A204.1 (cell line): ENCODE measurements around the gene GRM5.

ENCODE experiments used
- FAIRE-seq: peaks from 2 replicates; lab custom pipeline; 2012; peaks lifted over from hg19 to GRCh38; lab: Jason Lieb, UNC

The GRM5 gene

DNA sequence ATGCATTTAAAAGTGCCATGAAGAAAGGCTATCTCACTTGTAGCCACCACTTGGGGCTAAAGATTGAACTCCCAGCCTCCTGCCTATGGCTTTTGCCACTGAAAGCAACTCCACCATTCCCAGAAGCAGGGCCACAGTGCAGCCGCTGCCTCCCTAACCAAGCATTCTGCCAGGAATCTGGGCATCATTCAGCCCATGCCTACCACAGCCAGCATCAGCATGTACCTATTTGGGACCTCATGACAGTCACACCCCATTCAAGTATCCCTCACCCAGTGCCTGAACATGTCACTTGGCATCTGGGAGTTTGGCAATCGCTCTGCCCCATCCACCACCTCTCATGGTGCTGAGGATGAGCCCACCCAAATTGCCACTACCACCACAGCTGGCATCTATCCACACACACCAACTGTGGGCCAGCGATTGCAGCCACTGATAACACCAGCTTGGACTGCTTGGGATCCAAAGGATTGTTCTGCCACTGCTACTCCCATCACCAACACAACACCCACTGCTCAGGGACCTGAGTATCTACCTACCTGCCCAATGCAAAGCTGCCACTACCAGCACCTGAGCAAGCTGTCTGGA lies 234.4 kb downstream of the GRM5 start:
- no peak for FAIRE-seq

DNA sequence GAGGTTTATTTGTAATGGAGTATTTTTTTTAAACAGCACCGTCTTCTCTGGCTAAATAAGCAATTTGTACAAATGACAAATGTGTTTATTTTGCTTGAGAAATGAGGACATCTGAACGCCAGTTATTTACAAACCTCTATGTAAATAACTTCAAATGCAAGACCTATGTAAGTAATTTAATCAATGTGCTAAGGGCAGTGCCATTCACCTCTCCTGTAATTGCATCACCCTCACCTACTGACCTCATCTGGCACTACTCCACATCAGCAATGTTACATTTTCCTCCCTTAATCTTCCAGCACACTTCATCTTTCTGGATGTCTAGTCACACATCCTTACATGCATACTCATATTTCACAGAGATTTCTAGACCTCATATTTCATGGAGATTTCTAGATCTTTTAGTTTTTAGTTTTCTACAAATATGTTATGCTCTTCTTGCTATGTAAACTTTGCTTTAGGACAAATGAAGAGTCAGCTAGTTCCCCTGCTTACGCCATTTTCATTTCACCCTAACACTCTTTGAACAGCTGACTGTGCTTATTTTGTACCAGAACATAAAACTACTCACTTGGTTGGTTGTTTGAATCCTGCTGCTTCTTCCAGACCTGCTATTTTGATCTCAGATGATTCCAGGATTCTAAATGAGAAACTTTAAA lies 238.6 kb downstream of the GRM5 start:
- no peak for FAIRE-seq

DNA sequence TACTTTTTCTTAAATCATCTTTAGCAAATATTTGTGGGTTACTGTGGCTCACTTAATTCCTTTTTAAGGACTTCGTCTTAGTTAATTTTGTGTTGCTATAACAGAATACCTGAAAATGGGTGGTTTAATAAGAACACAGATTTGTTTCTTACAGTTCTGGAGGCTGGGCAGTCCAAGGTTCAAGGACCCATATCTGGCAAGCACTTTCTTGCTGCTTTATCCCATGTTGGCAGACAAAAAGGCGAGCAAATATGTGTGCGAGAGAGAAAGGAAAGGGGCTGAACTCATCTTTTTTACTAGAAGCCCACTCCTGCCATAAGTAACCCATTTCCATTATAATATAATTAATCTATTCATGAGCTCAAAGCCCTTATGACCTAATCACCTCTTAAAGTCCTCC lies 246.2 kb downstream of the GRM5 start:
- no peak for FAIRE-seq

DNA sequence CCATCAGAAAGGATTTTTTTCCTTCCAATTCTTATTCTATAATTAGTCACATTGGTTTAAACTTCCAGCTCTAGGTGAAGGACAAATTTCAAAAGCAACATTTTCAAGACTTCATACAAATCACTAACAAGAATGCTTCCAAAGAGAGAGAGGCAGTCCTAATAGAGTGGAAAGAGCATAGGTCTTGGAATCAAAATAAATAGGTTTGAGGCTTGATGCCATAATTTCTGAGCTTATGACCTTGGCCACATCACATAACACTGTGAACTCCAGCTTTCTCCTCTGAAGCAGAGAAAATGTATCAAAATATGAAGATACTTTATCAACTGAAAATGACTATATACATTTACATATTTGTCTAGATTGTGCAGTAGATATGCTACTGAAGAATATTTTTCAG lies 246.8 kb downstream of the GRM5 start:
- no peak for FAIRE-seq

DNA sequence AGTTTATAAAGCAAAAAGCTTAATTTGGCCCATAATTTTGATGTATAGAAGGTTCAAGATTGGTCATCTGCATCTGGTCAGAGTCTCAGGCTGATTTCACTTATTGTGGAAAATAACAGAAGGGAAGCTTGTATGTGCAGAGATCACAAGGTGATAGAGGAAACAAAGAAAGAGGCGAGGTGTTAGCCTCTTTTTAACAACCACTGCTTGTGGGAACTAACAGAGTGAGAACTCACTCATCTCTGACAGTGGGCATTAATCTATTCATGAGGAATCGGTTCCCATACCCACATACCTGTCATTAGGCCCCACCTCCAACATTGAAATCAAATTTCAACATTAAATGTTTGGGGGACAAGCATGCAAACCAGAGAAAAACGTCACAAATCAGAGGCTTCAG lies 250.3 kb downstream of the GRM5 start:
- no peak for FAIRE-seq

DNA sequence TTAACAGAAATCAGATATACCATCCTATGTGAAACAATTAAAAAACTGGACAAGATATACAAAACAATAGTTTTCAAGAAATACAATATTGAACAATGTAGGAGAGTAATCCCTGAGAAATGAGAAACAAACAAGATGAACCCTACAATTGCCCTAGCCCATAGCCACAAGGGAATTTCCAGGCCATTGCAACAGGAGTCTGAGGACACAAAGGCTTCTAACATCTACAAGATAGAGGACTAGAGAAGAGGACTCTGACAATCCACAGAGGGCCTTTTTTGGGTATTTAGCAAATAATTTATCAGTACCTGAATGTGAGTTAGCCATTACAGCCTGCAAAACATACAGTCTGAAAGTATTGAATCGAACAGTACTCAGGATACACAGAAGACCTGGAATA lies 251.7 kb downstream of the GRM5 start:
- no peak for FAIRE-seq

DNA sequence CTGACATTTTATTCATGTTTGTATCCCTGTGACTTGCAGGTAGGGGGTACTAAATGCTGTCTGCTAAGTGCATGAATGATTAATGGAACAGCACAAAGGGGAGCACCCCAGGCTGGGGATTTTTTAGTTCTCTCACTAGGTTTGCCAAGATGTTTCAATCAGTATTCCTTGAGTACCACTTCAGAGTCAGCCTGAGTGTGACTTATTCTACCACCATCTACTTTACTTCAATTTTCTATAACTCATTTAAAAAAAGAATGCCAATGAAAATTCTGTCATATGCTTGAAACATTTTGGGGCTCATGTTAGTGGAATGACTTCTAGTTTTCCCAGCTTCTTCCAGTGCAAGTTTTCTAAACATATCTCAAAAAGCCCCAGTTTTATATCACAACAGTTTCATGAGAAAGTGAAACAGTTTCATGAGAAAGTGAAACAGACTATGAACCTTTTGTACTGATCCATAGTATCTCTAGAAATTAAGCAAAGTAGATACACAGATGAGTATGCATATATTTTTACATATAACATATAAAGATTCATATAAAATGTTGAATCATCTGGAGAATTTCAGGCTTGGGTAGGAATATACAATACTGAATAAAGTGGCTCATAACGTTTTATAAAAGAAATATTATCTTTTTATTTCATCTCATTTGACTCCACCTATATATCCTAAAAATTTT lies 252.4 kb downstream of the GRM5 start:
- FAIRE-seq = no peak

DNA sequence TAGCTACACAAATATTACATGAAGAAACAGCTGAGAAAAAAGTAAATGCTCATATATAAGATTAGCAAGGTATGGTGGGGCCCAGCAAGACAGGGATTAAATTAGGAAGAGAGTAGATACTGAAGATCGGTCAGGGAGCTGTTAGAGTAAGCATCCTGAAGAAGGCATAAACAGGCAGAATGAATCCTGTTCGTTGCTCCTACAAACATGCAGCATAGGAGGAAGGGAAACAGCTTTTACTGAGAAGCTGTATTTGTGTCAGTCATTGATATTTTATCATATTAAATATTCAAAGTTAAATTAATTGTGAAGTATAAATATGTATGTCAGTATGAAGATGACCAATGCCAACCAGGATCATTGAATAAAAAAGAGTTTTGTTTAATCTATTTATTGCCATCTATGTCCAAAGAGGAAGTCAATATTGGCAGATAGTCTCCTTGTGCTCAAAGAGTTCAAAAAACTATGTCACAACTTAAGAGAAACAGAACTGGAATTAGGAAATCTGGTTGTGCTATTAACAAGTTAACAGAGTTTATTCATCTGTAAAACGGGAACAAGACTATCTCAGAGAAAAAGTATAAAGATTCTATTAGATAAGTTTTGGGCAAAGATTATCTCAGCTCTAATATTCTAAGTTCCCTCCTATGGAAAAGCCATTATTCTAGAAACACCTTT lies 255.2 kb downstream of the GRM5 start:
- no peak for FAIRE-seq

DNA sequence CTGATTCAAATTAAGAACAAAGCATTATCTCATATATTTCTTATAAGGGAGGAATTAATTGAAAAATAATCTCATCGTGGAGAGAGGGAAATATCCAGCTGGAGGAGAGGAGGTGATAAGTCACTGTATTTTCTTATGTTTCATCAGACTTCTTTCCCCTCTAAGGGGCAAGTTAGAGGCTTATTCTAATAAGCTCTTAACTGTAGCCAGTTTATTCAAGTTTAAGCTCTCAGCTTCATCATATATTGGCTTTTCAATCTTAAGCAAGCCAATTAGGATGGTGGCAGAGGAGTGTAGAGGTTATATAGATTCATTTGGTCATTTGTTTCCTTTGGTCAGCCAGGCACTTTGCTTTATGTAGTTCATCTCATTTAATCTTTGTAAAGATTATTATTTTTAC lies 256.7 kb downstream of the GRM5 start:
- FAIRE-seq = no peak

DNA sequence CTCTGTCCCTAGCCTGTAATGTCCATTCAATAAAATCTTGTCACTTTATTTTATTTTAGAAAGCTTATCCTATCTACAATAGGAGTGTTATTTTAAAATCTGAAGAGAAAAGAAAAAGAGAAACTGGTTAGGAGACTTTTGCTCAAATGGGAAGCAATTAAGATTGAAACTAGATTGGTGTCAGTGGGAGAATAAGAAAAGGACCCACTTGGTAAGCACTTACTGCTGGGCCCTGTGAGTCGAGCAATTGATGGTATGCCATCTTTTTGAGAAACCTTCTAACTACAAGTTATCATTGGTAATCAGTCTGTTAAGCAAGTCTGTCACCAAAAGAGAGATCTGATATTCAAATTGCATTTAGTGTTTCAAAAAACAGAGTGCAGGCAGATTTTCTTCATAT lies 258.4 kb downstream of the GRM5 start:
- FAIRE-seq = no peak

DNA sequence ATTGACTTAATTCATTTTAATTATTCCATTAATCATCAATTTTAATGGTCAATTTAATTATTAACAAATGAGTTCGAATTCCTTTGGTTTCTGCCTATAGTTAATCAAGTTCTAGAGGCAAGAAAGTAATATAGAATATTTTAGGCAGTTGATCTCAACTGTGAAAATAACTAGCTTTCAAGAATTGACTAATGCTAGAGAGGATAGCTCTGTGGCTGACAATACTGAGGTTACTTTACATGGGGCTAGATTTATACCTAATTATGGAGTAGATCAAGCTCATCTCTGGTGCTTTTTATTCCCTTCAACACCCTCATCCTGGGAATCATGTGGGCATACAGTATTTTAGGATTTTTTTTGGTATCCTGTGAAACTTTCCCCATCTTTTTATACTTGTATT lies 259.4 kb downstream of the GRM5 start:
- FAIRE-seq = no peak

DNA sequence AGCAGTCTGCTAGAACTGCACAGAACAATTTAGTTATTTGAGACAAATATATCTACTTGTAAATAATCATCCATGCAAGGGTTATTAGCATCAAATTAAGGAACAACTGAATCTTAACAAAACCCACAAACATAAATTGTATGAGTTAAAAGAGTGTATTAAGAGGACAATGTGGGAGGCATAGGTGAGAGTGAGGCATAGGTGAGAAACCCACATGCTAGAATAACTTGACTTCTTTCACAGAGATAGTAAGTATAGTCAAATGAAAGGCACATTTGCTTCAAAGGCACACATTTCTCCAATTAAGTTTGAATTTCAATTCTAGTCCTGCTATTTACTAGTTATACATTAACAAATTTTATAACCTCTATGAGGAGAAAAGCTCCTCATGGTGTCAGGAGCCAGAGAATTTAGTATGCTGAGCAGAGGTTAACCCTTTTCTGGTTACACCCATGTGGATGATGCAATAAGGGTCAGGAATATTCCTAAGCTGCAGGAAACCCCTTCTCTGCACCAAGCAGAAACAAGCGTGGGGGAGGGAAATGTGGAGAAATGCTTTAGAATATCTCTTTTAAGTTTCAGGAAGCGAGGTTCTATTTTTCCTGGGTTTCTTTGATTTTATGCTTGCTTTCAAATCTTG lies 264.2 kb downstream of the GRM5 start:
- FAIRE-seq = no peak

DNA sequence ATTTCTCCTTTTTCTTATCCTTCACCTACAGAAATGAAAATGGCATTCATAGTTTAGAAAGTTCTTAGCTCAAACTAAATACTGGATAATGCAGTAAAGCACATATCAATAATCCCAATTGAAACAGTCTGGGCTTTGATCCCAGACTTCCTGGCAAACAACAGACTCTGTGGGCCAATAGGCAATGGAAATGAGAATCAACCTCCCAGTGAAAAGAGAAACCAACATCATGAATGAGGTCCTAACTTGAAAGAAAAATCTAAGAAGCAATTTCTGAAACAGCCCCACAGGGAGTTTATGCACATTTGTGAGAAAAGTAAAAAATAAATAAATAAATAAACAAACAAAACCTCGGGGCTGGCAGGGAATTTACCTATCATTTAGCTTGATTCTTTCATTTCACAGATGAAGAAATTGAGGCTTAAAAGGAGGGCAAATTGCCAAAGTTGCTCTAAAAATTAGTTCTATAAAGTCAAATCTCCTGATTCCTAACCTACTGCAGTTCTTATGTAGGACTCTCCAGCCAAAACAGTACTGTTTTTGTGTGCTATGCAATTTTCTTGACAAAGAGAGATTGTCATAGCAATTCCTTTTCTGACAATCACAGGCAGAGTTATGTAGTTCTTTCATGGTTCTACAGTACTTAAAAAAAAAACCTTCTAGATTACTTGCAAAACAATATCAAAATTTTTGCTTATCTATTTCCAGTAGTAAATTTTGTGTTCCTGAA lies 265.8 kb downstream of the GRM5 start:
- FAIRE-seq = no peak

DNA sequence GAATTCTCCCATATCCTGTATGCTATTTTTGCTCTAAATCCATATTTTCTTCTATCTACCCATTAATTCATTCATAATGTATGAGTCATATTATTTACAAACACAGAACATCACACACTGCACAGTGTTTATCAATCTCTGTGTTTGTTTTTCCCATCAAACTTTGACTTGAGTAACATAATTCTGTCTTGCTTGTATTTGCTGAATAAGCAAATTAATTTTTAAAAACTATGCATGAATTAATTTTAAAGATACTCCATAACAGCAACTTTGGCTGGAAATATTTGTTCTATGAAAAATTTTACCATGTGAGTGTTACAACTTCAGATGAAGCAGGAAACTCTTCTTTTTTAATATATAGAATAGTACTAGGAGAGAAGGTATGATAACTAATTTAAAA lies 275.6 kb downstream of the GRM5 start:
- no peak for FAIRE-seq

DNA sequence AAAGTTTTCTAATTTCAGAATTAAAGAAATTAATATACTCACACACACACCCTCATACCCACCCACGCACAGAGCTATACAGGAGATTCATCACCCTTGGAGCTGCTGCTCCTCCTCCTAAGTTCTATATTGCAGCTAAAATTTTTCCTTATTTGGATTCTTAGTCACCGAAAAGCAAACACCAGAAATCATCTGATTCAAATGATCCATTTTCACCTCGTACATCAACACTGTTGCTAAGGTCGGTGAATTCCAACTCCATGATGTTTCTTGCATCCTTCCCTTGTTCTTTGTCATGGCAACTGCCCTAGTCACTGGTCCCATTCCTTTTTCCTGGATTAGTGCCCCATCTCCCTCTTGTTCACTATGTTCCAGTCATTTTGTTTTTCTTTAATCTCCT lies 286.2 kb downstream of the GRM5 start:
- FAIRE-seq = no peak

DNA sequence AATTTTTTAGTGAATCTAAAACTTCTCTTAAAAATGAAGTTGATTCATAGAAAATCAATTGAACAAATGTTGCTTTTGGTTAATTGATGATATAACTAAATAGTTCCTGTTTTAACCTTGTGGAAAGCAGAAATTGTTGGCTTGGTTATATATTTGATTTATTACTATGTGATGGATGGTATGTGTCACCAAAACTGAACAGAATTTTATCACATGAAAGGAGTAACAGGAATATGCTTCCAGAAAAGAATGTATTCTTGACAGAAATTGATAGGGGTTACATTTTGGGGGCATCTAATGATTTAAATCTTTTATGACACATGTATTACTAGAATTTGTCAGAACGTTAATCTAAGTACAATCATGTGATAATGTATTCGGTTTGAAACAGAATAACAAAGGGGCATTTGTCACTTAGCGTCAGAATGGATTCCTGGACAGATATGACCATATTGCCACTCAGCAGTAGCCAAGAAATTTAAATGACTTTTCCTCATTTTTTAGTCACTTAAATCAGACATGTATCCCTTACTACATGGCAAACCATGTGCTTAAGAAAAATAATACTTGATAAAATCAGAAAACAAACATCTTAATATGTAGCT lies 295.2 kb downstream of the GRM5 start:
- FAIRE-seq = no peak

DNA sequence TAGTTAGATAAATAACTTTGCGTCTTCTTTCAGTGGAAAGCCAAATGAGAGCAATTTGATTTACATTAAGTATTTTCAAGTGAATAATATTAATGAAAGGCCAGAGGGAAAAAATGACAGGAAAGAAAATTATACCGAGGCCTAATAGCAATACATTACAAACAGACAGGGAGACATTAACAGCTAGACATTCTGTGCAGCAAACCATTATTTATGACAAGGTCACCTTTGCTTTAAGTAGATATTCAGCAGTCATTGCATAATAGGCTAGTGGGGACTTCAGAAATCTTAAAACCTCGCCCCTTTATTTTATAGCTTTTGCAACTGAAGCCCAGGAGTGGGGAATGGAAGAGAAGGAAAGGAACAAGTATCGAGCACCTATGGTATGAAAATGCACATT lies 321.6 kb downstream of the GRM5 start:
- no peak for FAIRE-seq

DNA sequence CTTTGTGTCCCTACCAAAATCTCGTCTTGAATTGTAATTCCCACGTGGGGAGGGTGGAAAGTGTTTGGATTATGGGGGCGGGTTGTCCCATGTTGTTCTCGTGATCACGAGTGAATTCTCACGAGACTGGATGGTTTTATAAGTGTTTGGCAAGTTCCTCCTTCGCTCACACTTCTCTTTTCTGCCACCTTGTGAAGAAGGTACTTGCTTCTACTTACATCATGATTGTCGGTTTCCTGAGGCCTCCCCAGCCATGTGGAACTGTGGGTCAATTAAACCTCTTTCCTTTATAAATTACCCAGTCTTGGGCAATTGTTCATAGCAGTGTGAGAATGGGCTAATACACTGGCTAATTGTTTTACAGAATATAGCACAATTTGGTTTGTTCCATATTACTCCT lies 326.3 kb downstream of the GRM5 start:
- FAIRE-seq = no peak

DNA sequence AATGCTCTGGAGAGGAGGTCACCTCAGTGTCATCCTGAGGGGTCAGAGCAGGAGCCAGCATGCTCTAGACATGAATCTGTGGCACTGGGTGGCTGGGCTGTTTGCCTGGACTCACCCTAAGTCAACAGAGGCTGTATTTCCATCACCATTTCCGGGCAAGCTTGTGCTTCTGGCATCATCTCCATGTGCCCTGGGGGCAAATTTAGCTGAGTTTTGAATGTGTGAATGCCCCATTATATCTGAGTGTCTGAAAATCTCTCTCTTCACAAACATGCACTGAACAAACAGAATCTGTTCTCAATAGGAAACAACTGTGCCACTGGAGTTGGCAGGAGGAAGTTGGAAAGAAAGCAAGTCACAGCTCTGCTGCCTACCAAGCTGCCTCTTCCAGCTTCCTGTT lies 356.2 kb downstream of the GRM5 start:
- FAIRE-seq = no peak

DNA sequence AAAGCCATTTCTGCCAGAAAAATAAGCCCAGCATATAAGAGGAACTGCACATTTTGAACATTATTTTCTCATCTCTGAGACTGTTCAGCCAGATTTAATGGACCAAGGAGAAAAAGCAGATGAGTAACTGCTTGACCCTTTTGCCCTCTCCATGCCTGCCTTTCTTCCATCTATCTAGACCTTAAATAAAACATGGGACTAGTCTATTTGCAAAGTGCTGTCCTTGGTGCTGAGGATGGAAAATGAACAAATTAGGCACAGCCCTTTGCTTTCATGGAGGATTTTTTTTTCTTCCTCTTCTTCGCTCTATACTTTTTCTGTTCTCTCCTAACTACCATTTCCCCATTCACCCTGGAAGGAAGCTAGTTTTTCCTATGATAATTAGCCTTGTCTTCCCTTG lies 361.3 kb downstream of the GRM5 start:
- no peak for FAIRE-seq

DNA sequence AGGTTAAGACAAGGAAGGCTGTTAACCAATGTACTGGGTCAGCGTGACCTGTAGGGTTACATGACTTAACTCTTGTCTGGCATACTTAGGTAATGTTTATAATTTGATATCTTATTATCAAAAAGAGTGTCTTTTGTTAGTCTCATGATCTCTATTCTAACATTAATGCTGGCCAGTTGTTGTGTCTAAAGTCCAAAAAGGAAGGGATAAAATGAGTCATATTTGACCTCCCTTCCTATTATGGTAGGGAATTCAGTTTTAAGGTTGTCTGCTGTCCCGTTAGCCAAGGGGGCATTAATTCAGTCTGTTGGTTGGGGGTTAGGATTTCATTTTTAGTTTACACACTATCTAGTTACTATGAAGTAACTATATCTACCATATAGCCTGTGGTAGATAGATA lies 364.0 kb downstream of the GRM5 start:
- FAIRE-seq = no peak

DNA sequence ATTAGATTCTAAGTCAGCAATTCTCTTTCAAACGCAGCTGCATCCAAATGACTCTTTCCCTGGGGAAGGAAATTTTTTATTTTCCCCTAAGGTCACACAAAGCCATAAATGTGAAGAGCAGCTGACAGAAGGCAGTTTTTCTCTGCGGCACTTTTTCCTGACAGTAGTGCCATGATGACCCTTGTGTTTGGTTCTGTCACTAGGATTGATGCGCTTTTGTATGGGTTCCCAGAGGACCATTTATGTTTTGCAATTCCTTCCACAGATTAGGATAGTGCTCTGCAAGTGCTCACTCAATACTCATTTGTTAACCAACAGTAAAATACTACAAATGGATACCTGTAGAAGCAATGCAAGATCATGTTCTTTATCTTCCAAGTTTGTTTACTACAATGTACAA lies 368.6 kb downstream of the GRM5 start:
- FAIRE-seq = no peak
